GM23248 (cell line): ENCODE results near the gene PDIA5. TPM values are rescaled to one million over a fixed set of nuclear protein-coding genes. Genes with fewer than 3 reads are reported as not detected.

Source experiments
- DNase-seq: peaks from one replicate; pipeline ENCODE4 v3.0.0-alpha.2; 2015
- H2AFZ ChIP-seq: fragments of 200-600 bp; sonication (generic); 2 replicates; pipeline ENCODE4 v1.6.1; 2016; ENCODE audit warnings: antibody characterized with exemption
- H3F3A ChIP-seq: fragments of 200-600 bp; sonication (generic); 2 replicates; pipeline ENCODE4 v1.6.1; 2016; ENCODE audit warnings: mild to moderate bottlenecking, antibody characterized with exemption, mixed run types; ENCODE audit not compliant: insufficient read depth
- H3K27ac ChIP-seq: fragments of 200-600 bp; sonication (generic); 2 replicates; pipeline ENCODE4 v1.5.1; 2016; ENCODE audit warnings: mild to moderate bottlenecking
- H3K27me3 ChIP-seq: fragments of 200-600 bp; sonication (generic); replicated peaks from 2 replicates; pipeline ENCODE4 v1.6.1; 2016; ENCODE audit warnings: mild to moderate bottlenecking; ENCODE audit not compliant: insufficient read depth
- H3K36me3 ChIP-seq: fragments of 200-600 bp; sonication (generic); 2 replicates; pipeline ENCODE4 v1.6.1; 2016; ENCODE audit warnings: low read depth, mild to moderate bottlenecking
- H3K4me1 ChIP-seq: fragments of 200-600 bp; sonication (generic); 2 replicates; pipeline ENCODE4 v1.6.1; 2016; ENCODE audit warnings: mild to moderate bottlenecking; ENCODE audit not compliant: insufficient read depth
- H3K4me2 ChIP-seq: fragments of 200-600 bp; sonication (generic); one replicate; pipeline ENCODE4 v1.6.1; 2016; ENCODE audit warnings: mild to moderate bottlenecking; ENCODE audit not compliant: unreplicated experiment
- H3K4me3 ChIP-seq: fragments of 200-600 bp; sonication (generic); 2 replicates; pipeline ENCODE4 v1.5.1; 2016; ENCODE audit warnings: mild to moderate bottlenecking
- H3K79me2 ChIP-seq: fragments of 200-600 bp; sonication (generic); 2 replicates; pipeline ENCODE4 v1.6.1; 2016; ENCODE audit warnings: mild to moderate bottlenecking; ENCODE audit not compliant: insufficient read depth
- H3K9ac ChIP-seq: fragments of 200-600 bp; sonication (generic); 2 replicates; pipeline ENCODE4 v1.6.1; 2016; ENCODE audit warnings: mild to moderate bottlenecking
- H3K9me2 ChIP-seq: fragments of 200-600 bp; sonication (generic); 2 replicates; pipeline ENCODE4 v1.6.1; 2016; ENCODE audit warnings: mixed run types, mild to moderate bottlenecking, moderate library complexity; ENCODE audit not compliant: insufficient read depth
- H3K9me3 ChIP-seq: fragments of 200-600 bp; sonication (generic); one replicate; pipeline ENCODE4 v1.6.1; 2017; ENCODE audit warnings: low read depth
- H4K20me1 ChIP-seq: fragments of 200-600 bp; sonication (generic); 2 replicates; pipeline ENCODE4 v1.6.0; 2016; ENCODE audit not compliant: insufficient read depth
- EZH2 ChIP-seq: fragments of 200-600 bp; sonication (generic); IDR thresholded peaks from 2 replicates; pipeline ENCODE4 v1.6.1; 2018; ENCODE audit warnings: antibody characterized with exemption, mild to moderate bottlenecking; ENCODE audit not compliant: insufficient read depth, poor library complexity, severe bottlenecking
- EZH2phosphoT487 ChIP-seq: fragments of 200-600 bp; sonication (generic); IDR thresholded peaks from 2 replicates; pipeline ENCODE4 v1.6.1; 2018; ENCODE audit warnings: antibody characterized with exemption, moderate library complexity, mild to moderate bottlenecking, low read depth; ENCODE audit not compliant: insufficient read depth
- WGBS, 2 experiments: methylation state at CpG; one replicate each; pipeline ENCODE4 v1.1.6; 2015 to 2017; ENCODE audit warnings: low lambda C conversion rate in 2 of 2, low coverage in 1 of 2; ENCODE audit errors: missing lambda C conversion rate in 2 of 2; 5-methylcytosine and 5-hydroxymethylcytosine counted together
- in situ Hi-C: fragments of 300-500 bp; cut with MboI; formaldehyde crosslinking; loops from 2 replicates; pipeline ENCODE4 v1.15.0; 2020
- polyA plus RNA-seq: library from polyadenylated mRNA; unstranded; fragments of >200 nt; fragmentation: Nextera tagmentation; extraction: Ambion mirVana; gene quantifications from 2 replicates; pipeline ENCODE4 v1.2.1, GENCODE V29; 2016
- total RNA-seq: library from RNA; depleted of rRNA; stranded (reverse); fragments of >200 nt; shearing (Covaris generic); gene quantifications from 2 replicates; pipeline ENCODE4 v1.2.3, GENCODE V29; 2014

PDIA5 gene
- total and polyA plus RNA-seq, 2 experiments from 2014 or later = 49.1 to 57.3 TPM

DNA sequence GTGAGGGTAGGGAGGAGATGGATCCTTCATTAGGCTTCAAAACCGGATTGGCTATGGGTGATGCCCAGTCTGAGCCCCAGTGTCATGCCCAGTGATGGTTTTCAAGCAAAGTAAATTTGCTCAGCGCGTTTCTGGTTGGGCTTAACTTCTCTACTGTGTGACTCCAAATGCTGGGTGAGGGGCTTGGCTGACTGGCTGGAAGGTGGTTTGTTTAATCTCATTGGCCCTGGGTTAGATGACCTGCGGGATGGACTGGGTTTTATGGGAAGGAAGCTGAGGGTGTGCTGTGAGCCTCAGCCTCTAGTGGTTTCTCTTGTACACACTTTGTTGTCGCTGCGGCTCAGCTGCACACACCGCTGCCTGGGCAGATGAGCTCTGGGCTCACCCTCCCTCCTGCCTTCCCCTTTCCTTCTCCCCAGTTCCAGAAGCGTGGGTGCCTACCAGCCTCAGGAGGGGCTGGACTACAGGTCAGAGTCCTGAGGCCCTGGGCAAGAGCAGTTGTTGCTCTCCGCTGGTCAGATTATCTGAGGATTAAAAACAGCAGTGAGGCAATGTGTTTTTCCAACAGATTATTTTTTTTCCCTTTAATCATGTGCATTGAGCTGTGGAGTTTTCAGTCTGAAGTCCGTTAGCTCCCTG is 18.6 kb downstream of the PDIA5 start:
- Histone ChIP-seq H3K79me2 (peaks cover 100% of the 10 kb centered on the region), H3K9ac (no peak overlapping the region), H4K20me1 (peaks cover 23% of the 10 kb centered on the region), H3K27me3 (no peaks in the 10 kb centered on the region), H3K9me2 (no peaks in the 10 kb centered on the region), H3K36me3 (no peaks in the 10 kb centered on the region), H3F3A (peaks cover 13% of the 10 kb centered on the region), H3K4me1 (peaks cover 56% of the 10 kb centered on the region), H3K4me3 (no peak overlapping the region), H3K4me2 (peak overlapping the region; percentile 39), H3K27ac (no peak overlapping the region), H3K9me3 (no peaks in the 10 kb centered on the region), H2AFZ (no peak overlapping the region)
- in situ Hi-C loops = no loop called here
- no peak for TF ChIP-seq EZH2phosphoT487
- no peak for TF ChIP-seq EZH2
- no peak for DNase-seq
- 78 to 82% methylated on average over 10 of the region's 10 CpGs for WGBS, 2 experiments

GRCh38 chr3:123085932-123086627 is 19.3 kb downstream of the PDIA5 start:
- Histone ChIP-seq H2AFZ (no peak overlapping the region), H3K4me1 (peaks cover 49% of the 10 kb centered on the region), H3K27ac (no peak overlapping the region), H3F3A (peaks cover 9% of the 10 kb centered on the region), H3K9me2 (no peaks in the 10 kb centered on the region), H3K9me3 (no peaks in the 10 kb centered on the region), H3K79me2 (peaks cover 100% of the 10 kb centered on the region), H3K27me3 (no peaks in the 10 kb centered on the region), H3K36me3 (no peaks in the 10 kb centered on the region), H3K4me3 (no peak overlapping the region), H4K20me1 (peaks cover 23% of the 10 kb centered on the region), H3K9ac (no peak overlapping the region), H3K4me2 (no peak overlapping the region)
- peak; percentile 60 for DNase-seq
- TF ChIP-seq EZH2phosphoT487 = no peak
- no peak for TF ChIP-seq EZH2
- WGBS, 2 experiments = 61 to 62% methylated on average over 5 of the region's 5 CpGs
- in situ Hi-C loops = no loop called here

- peaks cover 38% of the 10 kb centered on the region for H3K4me1 ChIP-seq
- WGBS, 2 experiments = 70 to 74% methylated on average over 2 of the region's 2 CpGs
- H3K9me3 ChIP-seq = no peaks in the 10 kb centered on the region
- peaks cover 9% of the 10 kb centered on the region for H3F3A ChIP-seq
- H3K27me3 ChIP-seq = no peaks in the 10 kb centered on the region
- DNase-seq = no peak
- peaks cover 3% of the 10 kb centered on the region; the same call in 1 of the 2 replicates for H3K36me3 ChIP-seq
- H4K20me1 ChIP-seq = peaks cover 23% of the 10 kb centered on the region
- H3K9me2 ChIP-seq = no peaks in the 10 kb centered on the region
- in situ Hi-C loops = no loop called here
- no peak overlapping the region for H3K9ac ChIP-seq
- peaks cover 100% of the 10 kb centered on the region for H3K79me2 ChIP-seq
- no peak for TF ChIP-seq EZH2
- TF ChIP-seq EZH2phosphoT487 = no peak
- no peak overlapping the region for H3K4me2 ChIP-seq
- no peak overlapping the region for H2AFZ ChIP-seq
- H3K4me3 ChIP-seq = no peak overlapping the region
- H3K27ac ChIP-seq = no peak overlapping the region
Measured at GRCh38 chr3:123088387-123088786, 21.6 kb downstream of the PDIA5 start.

GRCh38 chr3:123089611-123090331 is 22.9 kb downstream of the PDIA5 start:
- Histone ChIP-seq H3K9me2 (no peaks in the 10 kb centered on the region), H3F3A (peaks cover 9% of the 10 kb centered on the region), H3K27me3 (no peaks in the 10 kb centered on the region), H3K4me2 (no peak overlapping the region), H3K9ac (no peak overlapping the region), H3K27ac (0 out of 2 replicates have a peak overlapping the region, but pooled peaks have one; percentile 11), H4K20me1 (peaks cover 16% of the 10 kb centered on the region), H3K9me3 (no peaks in the 10 kb centered on the region), H3K79me2 (peaks cover 100% of the 10 kb centered on the region), H3K4me1 (peaks cover 26% of the 10 kb centered on the region), H2AFZ (no peak overlapping the region), H3K4me3 (no peak overlapping the region), H3K36me3 (peaks cover 8% of the 10 kb centered on the region; the same call in 1 of the 2 replicates)
- WGBS, 2 experiments = 47 to 51% methylated on average over 12 of the region's 12 CpGs
- peak; percentile 55 for DNase-seq
- TF ChIP-seq EZH2phosphoT487 (no peak), EZH2 (no peak)
- in situ Hi-C loops = no loop called here
